GM23248 (cell line): ENCODE data around the gene FAM117B. TPM values are rescaled to one million over a fixed set of nuclear protein-coding genes. Genes with fewer than 3 reads are reported as not detected.

Source experiments
- DNase-seq: peaks from one replicate; pipeline ENCODE4 v3.0.0-alpha.2; 2015
- H2AFZ ChIP-seq: fragments of 200-600 bp; sonication (generic); 2 replicates; pipeline ENCODE4 v1.6.1; 2016; ENCODE audit warnings: antibody characterized with exemption
- H3F3A ChIP-seq: fragments of 200-600 bp; sonication (generic); 2 replicates; pipeline ENCODE4 v1.6.1; 2016; ENCODE audit warnings: mild to moderate bottlenecking, antibody characterized with exemption, mixed run types; ENCODE audit not compliant: insufficient read depth
- H3K27ac ChIP-seq: fragments of 200-600 bp; sonication (generic); 2 replicates; pipeline ENCODE4 v1.5.1; 2016; ENCODE audit warnings: mild to moderate bottlenecking
- H3K27me3 ChIP-seq: fragments of 200-600 bp; sonication (generic); replicated peaks from 2 replicates; pipeline ENCODE4 v1.6.1; 2016; ENCODE audit warnings: mild to moderate bottlenecking; ENCODE audit not compliant: insufficient read depth
- H3K36me3 ChIP-seq: fragments of 200-600 bp; sonication (generic); 2 replicates; pipeline ENCODE4 v1.6.1; 2016; ENCODE audit warnings: low read depth, mild to moderate bottlenecking
- H3K4me1 ChIP-seq: fragments of 200-600 bp; sonication (generic); 2 replicates; pipeline ENCODE4 v1.6.1; 2016; ENCODE audit warnings: mild to moderate bottlenecking; ENCODE audit not compliant: insufficient read depth
- H3K4me2 ChIP-seq: fragments of 200-600 bp; sonication (generic); one replicate; pipeline ENCODE4 v1.6.1; 2016; ENCODE audit warnings: mild to moderate bottlenecking; ENCODE audit not compliant: unreplicated experiment
- H3K4me3 ChIP-seq: fragments of 200-600 bp; sonication (generic); 2 replicates; pipeline ENCODE4 v1.5.1; 2016; ENCODE audit warnings: mild to moderate bottlenecking
- H3K79me2 ChIP-seq: fragments of 200-600 bp; sonication (generic); 2 replicates; pipeline ENCODE4 v1.6.1; 2016; ENCODE audit warnings: mild to moderate bottlenecking; ENCODE audit not compliant: insufficient read depth
- H3K9ac ChIP-seq: fragments of 200-600 bp; sonication (generic); 2 replicates; pipeline ENCODE4 v1.6.1; 2016; ENCODE audit warnings: mild to moderate bottlenecking
- H3K9me2 ChIP-seq: fragments of 200-600 bp; sonication (generic); 2 replicates; pipeline ENCODE4 v1.6.1; 2016; ENCODE audit warnings: mixed run types, mild to moderate bottlenecking, moderate library complexity; ENCODE audit not compliant: insufficient read depth
- H3K9me3 ChIP-seq: fragments of 200-600 bp; sonication (generic); one replicate; pipeline ENCODE4 v1.6.1; 2017; ENCODE audit warnings: low read depth
- H4K20me1 ChIP-seq: fragments of 200-600 bp; sonication (generic); 2 replicates; pipeline ENCODE4 v1.6.0; 2016; ENCODE audit not compliant: insufficient read depth
- EZH2 ChIP-seq: fragments of 200-600 bp; sonication (generic); IDR thresholded peaks from 2 replicates; pipeline ENCODE4 v1.6.1; 2018; ENCODE audit warnings: antibody characterized with exemption, mild to moderate bottlenecking; ENCODE audit not compliant: insufficient read depth, poor library complexity, severe bottlenecking
- EZH2phosphoT487 ChIP-seq: fragments of 200-600 bp; sonication (generic); IDR thresholded peaks from 2 replicates; pipeline ENCODE4 v1.6.1; 2018; ENCODE audit warnings: antibody characterized with exemption, moderate library complexity, mild to moderate bottlenecking, low read depth; ENCODE audit not compliant: insufficient read depth
- WGBS, 2 experiments: methylation state at CpG; one replicate each; pipeline ENCODE4 v1.1.6; 2015 to 2017; ENCODE audit warnings: low lambda C conversion rate in 2 of 2, low coverage in 1 of 2; ENCODE audit errors: missing lambda C conversion rate in 2 of 2; 5-methylcytosine and 5-hydroxymethylcytosine counted together
- in situ Hi-C: fragments of 300-500 bp; cut with MboI; formaldehyde crosslinking; loops from 2 replicates; pipeline ENCODE4 v1.15.0; 2020
- polyA plus RNA-seq: library from polyadenylated mRNA; unstranded; fragments of >200 nt; fragmentation: Nextera tagmentation; extraction: Ambion mirVana; gene quantifications from 2 replicates; pipeline ENCODE4 v1.2.1, GENCODE V29; 2016
- total RNA-seq: library from RNA; depleted of rRNA; stranded (reverse); fragments of >200 nt; shearing (Covaris generic); gene quantifications from 2 replicates; pipeline ENCODE4 v1.2.3, GENCODE V29; 2014; rRNA removed

The FAM117B gene
- total RNA-seq (0.51 and 1.2 TPM in 2 replicates), polyA plus RNA-seq (1.1 and 1.4 TPM in 2 replicates)

DNA sequence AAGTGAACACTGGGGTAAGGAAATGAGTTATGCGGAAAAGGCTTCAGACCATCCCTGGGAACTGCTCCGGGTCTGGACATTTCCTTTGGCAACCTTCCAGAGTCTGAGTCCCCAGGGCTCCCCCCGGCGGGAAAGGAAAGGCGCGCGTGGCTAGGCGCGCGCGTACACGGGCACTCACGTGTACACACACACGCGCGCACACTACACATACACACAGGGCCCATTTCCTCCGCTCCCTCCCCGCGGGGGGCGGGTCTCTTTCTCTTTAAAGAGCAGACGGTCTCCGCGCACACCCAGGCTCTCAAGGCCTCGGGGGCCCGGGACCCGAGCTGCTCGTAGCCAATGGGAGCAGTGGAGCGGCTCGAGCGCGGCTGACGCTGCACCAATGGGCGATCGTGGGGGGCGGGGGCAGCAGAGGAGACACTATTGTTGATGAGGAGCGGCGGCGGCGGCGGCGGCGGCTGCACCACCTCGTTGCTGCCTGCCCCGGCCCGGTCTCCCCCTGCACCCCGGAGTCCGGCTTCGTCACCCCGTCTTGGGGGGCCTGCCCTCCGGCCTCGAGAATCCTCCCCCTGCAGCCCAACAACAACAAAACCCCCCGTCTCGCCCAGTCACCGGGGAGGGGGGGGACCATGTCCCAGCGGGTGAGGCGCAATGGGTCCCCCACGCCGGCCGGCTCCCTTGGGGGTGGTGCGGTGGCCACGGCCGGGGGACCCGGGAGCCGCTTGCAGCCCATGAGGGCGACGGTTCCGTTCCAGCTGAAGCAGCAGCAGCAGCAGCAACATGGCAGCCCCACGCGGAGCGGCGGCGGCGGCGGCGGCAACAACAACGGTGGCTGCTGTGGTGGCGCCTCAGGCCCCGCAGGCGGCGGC is at the start of gene FAM117B:
Gene FAM117B (plus strand): TSS at position 414 of the 872 bp plus-strand sequence. CDS start 219 bp downstream, at position 633.
- Histone ChIP-seq H3F3A (peaks cover 7% of the 10 kb centered on the region; the same call in 1 of the 2 replicates), H3K4me2 (peak within 1 kb of the TSS; percentile 68), H3K9me2 (no peaks in the 10 kb centered on the region), H3K27me3 (no peaks in the 10 kb centered on the region), H3K9me3 (no peaks in the 10 kb centered on the region), H3K27ac (peak within 1 kb of the TSS; percentile 37), H3K79me2 (no peaks in the 10 kb centered on the region), H3K4me1 (0 out of 2 replicates have a peak, but pooled peaks cover 4% of the 10 kb centered on the region), H3K4me3 (peak within 1 kb of the TSS; percentile 97), H3K36me3 (no peaks in the 10 kb centered on the region), H2AFZ (peak within 1 kb of the TSS; percentile 99), H4K20me1 (no peaks in the 10 kb centered on the region), H3K9ac (peak within 1 kb of the TSS; percentile 84)
- DNase-seq: peak; percentile 99
- WGBS, 2 experiments: 0 to 2% methylated on average over 63 to 76 of the region's 80 CpGs
- in situ Hi-C loops: no loop called here
- TF ChIP-seq EZH2 (no peak), EZH2phosphoT487 (no peak)

GRCh38 chr2:202588647-202589581 is 45.9 kb upstream of the FAM117B start:
- peak; percentile 81 for DNase-seq
- H3K27ac ChIP-seq: no peak overlapping the region
- no peaks in the 10 kb centered on the region for H4K20me1 ChIP-seq
- H3K9ac ChIP-seq: no peak overlapping the region
- no peaks in the 10 kb centered on the region for H3K27me3 ChIP-seq
- peak overlapping the region; percentile 50 for H3K4me3 ChIP-seq
- no peaks in the 10 kb centered on the region for H3K9me2 ChIP-seq
- H3K4me1 ChIP-seq: no peaks in the 10 kb centered on the region
- H3F3A ChIP-seq: no peaks in the 10 kb centered on the region
- H3K9me3 ChIP-seq: no peaks in the 10 kb centered on the region
- TF ChIP-seq EZH2phosphoT487 (no peak), EZH2 (no peak)
- WGBS, 2 experiments: 25 to 26% methylated on average over 17 of the region's 17 CpGs
- no peaks in the 10 kb centered on the region for H3K36me3 ChIP-seq
- in situ Hi-C loops: loop anchor here (25.0 kb wide), 1 partner anchor 273 kb away; the partner anchor contains the start of gene ICA1L
- H3K79me2 ChIP-seq: no peaks in the 10 kb centered on the region
- H2AFZ ChIP-seq: peak overlapping the region; percentile 86
- H3K4me2 ChIP-seq: peak overlapping the region; percentile 72

- no peak overlapping the region for H3K27ac ChIP-seq
- no peak overlapping the region for H3K4me2 ChIP-seq
- H3K9me3 ChIP-seq: no peaks in the 10 kb centered on the region
- no peak overlapping the region for H3K9ac ChIP-seq
- in situ Hi-C loops: loop anchor here (25.0 kb wide), 1 partner anchor 273 kb away; the partner anchor contains the start of gene ICA1L
- H3K79me2 ChIP-seq: no peaks in the 10 kb centered on the region
- no peak overlapping the region for H3K4me3 ChIP-seq
- whole genome bisulfite sequencing, 2 experiments: 89 to 91% methylated on average over 4 of the region's 4 CpGs
- H2AFZ ChIP-seq: no peak overlapping the region
- H3K4me1 ChIP-seq: no peaks in the 10 kb centered on the region
- no peaks in the 10 kb centered on the region for H3K27me3 ChIP-seq
- TF ChIP-seq EZH2 (no peak), EZH2phosphoT487 (no peak)
- H3K36me3 ChIP-seq: no peaks in the 10 kb centered on the region
- DNase-seq: no peak
- no peaks in the 10 kb centered on the region for H4K20me1 ChIP-seq
- H3F3A ChIP-seq: no peaks in the 10 kb centered on the region
- no peaks in the 10 kb centered on the region for H3K9me2 ChIP-seq
Measured at GRCh38 chr2:202589582-202589949, 45.2 kb upstream of the FAM117B start.

GRCh38 chr2:202592566-202592965 is 42.2 kb upstream of the FAM117B start:
- no peaks in the 10 kb centered on the region for H3K9me3 ChIP-seq
- no peak overlapping the region for H3K4me3 ChIP-seq
- TF ChIP-seq EZH2 (no peak), EZH2phosphoT487 (no peak)
- H3K36me3 ChIP-seq: no peaks in the 10 kb centered on the region
- no peaks in the 10 kb centered on the region for H3K9me2 ChIP-seq
- no peaks in the 10 kb centered on the region for H3K79me2 ChIP-seq
- H2AFZ ChIP-seq: no peak overlapping the region
- in situ Hi-C loops: loop anchor here (25.0 kb wide), 1 partner anchor 270 kb away; the partner anchor contains the start of gene ICA1L
- WGBS, 2 experiments: 94 to 98% methylated on average over 2 of the region's 2 CpGs
- H3F3A ChIP-seq: no peaks in the 10 kb centered on the region
- H3K4me2 ChIP-seq: no peak overlapping the region
- H3K4me1 ChIP-seq: no peaks in the 10 kb centered on the region
- H3K27ac ChIP-seq: no peak overlapping the region
- no peaks in the 10 kb centered on the region for H4K20me1 ChIP-seq
- no peak overlapping the region for H3K9ac ChIP-seq
- DNase-seq: no peak
- no peaks in the 10 kb centered on the region for H3K27me3 ChIP-seq
